ENCODE measurements around the gene YAP1. TPM values are rescaled to one million over a fixed set of nuclear protein-coding genes. Genes with fewer than 3 reads are reported as not detected.
A peak's percentile ranks its signal among the peaks of the same experiment; 100 is the strongest.

YAP1 gene
- total and polyA plus RNA-seq, 2 of the 4 experiments (the other 2 are of a cell fraction) = 121 to 251 TPM

- intact Hi-C loops (cut with micrococcal nuclease) (no loop called here), in situ Hi-C loops (cut with MboI; ENCODE audit: low sequenced_read_pairs) (no loop called here), dilution Hi-C loops (cut with HindIII; ENCODE audit: low sequenced_read_pairs, unreplicated experiment) (no loop called here)
- ATAC-seq (ENCODE audit: low read depth) (no peak), DNase-seq (peak; percentile 41)
- Histone ChIP-seq H3K23ac (ENCODE audit: low read depth, low read length) (peak overlapping the region; percentile 28; the same call in 1 of the 2 replicates), H3K4me1 (ENCODE audit: control insufficient read depth, insufficient read depth, low read length) (peaks cover 24% of the 10 kb centered on the region), H4K20me1 (ENCODE audit: insufficient read depth, low read length) (peaks cover 55% of the 10 kb centered on the region), H3K36me3 (ENCODE audit: control insufficient read depth, insufficient read depth, low read length) (peaks cover 6% of the 10 kb centered on the region), H3K4me2 (ENCODE audit: low read depth, low read length) (peak overlapping the region; percentile 49), H3K27ac (ENCODE audit: insufficient read depth, low read length) (peak overlapping the region; percentile 80), H3K18ac (ENCODE audit: low read depth, low read length) (0 out of 2 replicates have a peak overlapping the region, but pooled peaks have one; percentile 7), H3K4me3 (ENCODE audit: insufficient read depth, low read depth, low read length) (no peak overlapping the region), H4K5ac (ENCODE audit: low read depth, low read length) (no peak overlapping the region), H2BK15ac (ENCODE audit: low read depth, low read length) (no peak overlapping the region), H3K27me3 (ENCODE audit: control insufficient read depth, insufficient read depth, low read length) (no peaks in the 10 kb centered on the region), H4K8ac (ENCODE audit: low read depth in 2 of 2, low read length in 2 of 2) (peak overlapping the region in 1 of 2 experiments; percentile 6; a peak in 2 of 4 replicates), H2BK5ac (ENCODE audit: low read depth, low read length, poor library complexity, severe bottlenecking) (peak overlapping the region; percentile 59), H2AK5ac (ENCODE audit: low read depth, low read length) (0 out of 2 replicates have a peak overlapping the region, but pooled peaks have one; percentile 0), H4K91ac (ENCODE audit: insufficient read depth, low read depth, low read length) (0 out of 2 replicates have a peak overlapping the region, but pooled peaks have one; percentile 7), H2BK20ac (ENCODE audit: low read depth, low read length) (no peak overlapping the region), H3K9ac (ENCODE audit: low read depth, low read length) (peak overlapping the region; percentile 67), H3K4ac (ENCODE audit: low read depth, low read length) (peak overlapping the region; percentile 5; the same call in 1 of the 2 replicates), H3K9me3 (ENCODE audit: control insufficient read depth, insufficient read depth, low read length) (no peaks in the 10 kb centered on the region), H3K14ac (replicated peaks; ENCODE audit: low read depth, low read length) (peak overlapping the region; percentile 82), H3K9me1 (ENCODE audit: insufficient read depth, low read length) (peaks cover 15% of the 10 kb centered on the region), H2AK9ac (replicated peaks; ENCODE audit: low read depth, low read length, poor library complexity) (no peak overlapping the region), H2AFZ (replicated peaks; ENCODE audit: low read length, poor library complexity) (no peak overlapping the region), H2BK120ac (ENCODE audit: low read depth, low read length) (no peak overlapping the region; the same call in 1 of the 2 replicates), H3K79me1 (ENCODE audit: low read depth in 1 of 2, low read length in 2 of 2) (peaks cover 0 to 35% of the 10 kb centered on the region in 2 experiments; a peak in 2 of 4 replicates), H3K56ac (ENCODE audit: extremely low read depth, insufficient read depth, low read length) (peak overlapping the region; percentile 26; the same call in 1 of the 2 replicates)
- 20% methylated on average over 2 of the region's 4 CpGs; no CpG with 5 or more reads in 1 of the 2 experiments for WGBS, 2 experiments (ENCODE audit: extremely low coverage in 2 of 2, insufficient read length in 1 of 2)
- no TSS peak for BruUV-seq (replicated peaks)
- POLR2A ChIA-PET (ENCODE audit: unreplicated experiment) = no interaction called here
- CTCF ChIA-PET = interaction anchor here (0.6 kb wide), 1 partner anchor 1509 kb away, joined by 4 read pairs; no protein-coding TSS in a partner anchor
- TF ChIP-seq CEBPB (IDR thresholded peaks at IDR 0.05; ENCODE audit: low read depth, low read length) (peak; percentile 80), SMC3 (IDR thresholded peaks at IDR 0.05; ENCODE audit: low read depth, low read length) (no peak)
Measured at GRCh38 chr11:102119997-102120396, 9.8 kb downstream of the YAP1 start.
